Thoracic aorta (tissue), 2 donors: ENCODE data around the gene RREB1. TPM values are rescaled to one million over a fixed set of nuclear protein-coding genes. Genes with fewer than 3 reads are reported as not detected.

Source experiments
- ATAC-seq: fragments of 150-250 bp; one replicate; pipeline ENCODE4 v1.8.0; 2017; ENCODE audit warnings: low read depth; ENCODE audit not compliant: insufficient number of reproducible peaks, low FRiP score
- DNase-seq: peaks from one replicate; pipeline ENCODE4 v3.0.0-alpha.2; 2020; ENCODE audit warnings: low spot score
- H3K27ac ChIP-seq, 2 donors: fragments of 200-600 bp; sonication (generic); 1 replicate in 1 of 2; 2 replicates in 1 of 2; pipeline ENCODE4 v1.5.1; 2016; ENCODE audit warnings: mild to moderate bottlenecking in 2 of 2, moderate library complexity in 2 of 2
- H3K27me3 ChIP-seq: fragments of 200-600 bp; sonication (generic); replicated peaks from 2 replicates; pipeline ENCODE4 v1.6.0; 2016; ENCODE audit warnings: mild to moderate bottlenecking; ENCODE audit not compliant: insufficient read depth
- H3K36me3 ChIP-seq: fragments of 200-600 bp; sonication (generic); one replicate; pipeline ENCODE4 v1.5.1; 2016
- H3K4me1 ChIP-seq, 2 donors: fragments of 200-600 bp; sonication (generic); 1 replicate in 1 of 2; 2 replicates in 1 of 2; pipeline versions ENCODE4 v1.5.1 to v1.6.0; 2016; ENCODE audit warnings: low read depth in 2 of 2, mild to moderate bottlenecking in 1 of 2; ENCODE audit not compliant: control insufficient read depth in 1 of 2
- H3K4me3 ChIP-seq: fragments of 200-600 bp; sonication (generic); 2 replicates; pipeline ENCODE4 v1.5.1; 2016; ENCODE audit warnings: mild to moderate bottlenecking
- H3K9me3 ChIP-seq: fragments of 200-600 bp; sonication (generic); 2 replicates; pipeline ENCODE4 v1.5.1; 2016
- total RNA-seq, 2 donors: library from RNA; depleted of rRNA; stranded (reverse); fragments of >200 nt; gene quantifications; one replicate each; pipeline versions ENCODE4 v1.1.0 to v1.2.3, GENCODE V29; 2016
- TF ChIP-seq, protein P1 (sequence below): fragments of 200-600 bp; sonication (generic); IDR thresholded peaks from one replicate; pipeline ENCODE4 v1.5.1; 2019; ENCODE audit warnings: antibody characterized with exemption

The RREB1 gene
- total RNA-seq, 2 donors from 2014 or later: 30.6 to 39.3 TPM

DNA sequence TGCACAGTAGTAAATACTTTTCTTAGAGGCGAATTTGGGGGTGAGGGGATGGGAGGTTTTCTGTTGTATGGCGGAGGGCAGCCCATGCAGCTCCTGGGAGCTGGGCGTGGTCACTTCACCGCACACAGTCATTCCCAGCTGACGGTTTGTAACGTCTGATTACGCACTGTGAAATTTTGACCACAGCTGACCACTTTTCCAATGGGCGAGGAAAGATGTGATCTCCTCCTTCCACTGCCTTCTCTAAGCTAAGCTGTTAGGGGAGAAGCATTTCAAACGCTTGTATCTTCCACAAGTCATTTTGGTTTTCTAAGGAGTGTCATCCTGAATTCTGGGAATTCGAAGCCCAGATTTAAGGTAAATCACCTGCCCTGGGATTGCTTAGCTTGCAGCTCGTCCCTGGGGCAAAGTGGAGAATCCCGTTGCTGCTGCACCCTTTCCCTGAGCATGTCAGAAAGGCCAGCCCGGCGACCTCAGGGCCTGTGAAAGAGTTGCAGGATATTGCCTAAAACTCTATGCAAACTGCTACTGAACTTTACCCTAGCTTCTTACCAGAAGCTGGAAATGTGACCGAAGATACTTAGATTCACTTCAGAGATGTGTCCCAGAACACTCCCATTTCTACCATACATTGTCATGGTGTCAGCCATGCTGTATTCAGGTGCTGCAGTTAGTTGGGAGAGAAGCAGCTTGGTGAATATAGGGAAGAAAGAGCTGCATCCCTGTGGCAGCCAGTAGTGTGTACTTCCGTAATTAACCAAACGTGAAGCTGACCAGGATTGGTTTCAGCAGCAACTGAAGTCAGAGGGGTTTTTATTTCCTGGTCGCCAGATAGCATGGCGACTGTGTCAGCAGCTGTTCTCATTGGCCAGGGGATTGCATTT is 58.9 kb downstream of the RREB1 start:
- DNase-seq (no peak), ATAC-seq (no peak)
- Histone ChIP-seq H3K36me3 (no peaks in the 10 kb centered on the region), H3K27me3 (no peaks in the 10 kb centered on the region), H3K4me3 (no peak overlapping the region), H3K4me1 (peaks cover 38 to 74% of the 10 kb centered on the region in 2 donors), H3K27ac (no peak overlapping the region), H3K9me3 (no peaks in the 10 kb centered on the region)
- TF ChIP-seq, protein P1, sequence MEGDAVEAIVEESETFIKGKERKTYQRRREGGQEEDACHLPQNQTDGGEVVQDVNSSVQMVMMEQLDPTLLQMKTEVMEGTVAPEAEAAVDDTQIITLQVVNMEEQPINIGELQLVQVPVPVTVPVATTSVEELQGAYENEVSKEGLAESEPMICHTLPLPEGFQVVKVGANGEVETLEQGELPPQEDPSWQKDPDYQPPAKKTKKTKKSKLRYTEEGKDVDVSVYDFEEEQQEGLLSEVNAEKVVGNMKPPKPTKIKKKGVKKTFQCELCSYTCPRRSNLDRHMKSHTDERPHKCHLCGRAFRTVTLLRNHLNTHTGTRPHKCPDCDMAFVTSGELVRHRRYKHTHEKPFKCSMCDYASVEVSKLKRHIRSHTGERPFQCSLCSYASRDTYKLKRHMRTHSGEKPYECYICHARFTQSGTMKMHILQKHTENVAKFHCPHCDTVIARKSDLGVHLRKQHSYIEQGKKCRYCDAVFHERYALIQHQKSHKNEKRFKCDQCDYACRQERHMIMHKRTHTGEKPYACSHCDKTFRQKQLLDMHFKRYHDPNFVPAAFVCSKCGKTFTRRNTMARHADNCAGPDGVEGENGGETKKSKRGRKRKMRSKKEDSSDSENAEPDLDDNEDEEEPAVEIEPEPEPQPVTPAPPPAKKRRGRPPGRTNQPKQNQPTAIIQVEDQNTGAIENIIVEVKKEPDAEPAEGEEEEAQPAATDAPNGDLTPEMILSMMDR: no peak

DNA sequence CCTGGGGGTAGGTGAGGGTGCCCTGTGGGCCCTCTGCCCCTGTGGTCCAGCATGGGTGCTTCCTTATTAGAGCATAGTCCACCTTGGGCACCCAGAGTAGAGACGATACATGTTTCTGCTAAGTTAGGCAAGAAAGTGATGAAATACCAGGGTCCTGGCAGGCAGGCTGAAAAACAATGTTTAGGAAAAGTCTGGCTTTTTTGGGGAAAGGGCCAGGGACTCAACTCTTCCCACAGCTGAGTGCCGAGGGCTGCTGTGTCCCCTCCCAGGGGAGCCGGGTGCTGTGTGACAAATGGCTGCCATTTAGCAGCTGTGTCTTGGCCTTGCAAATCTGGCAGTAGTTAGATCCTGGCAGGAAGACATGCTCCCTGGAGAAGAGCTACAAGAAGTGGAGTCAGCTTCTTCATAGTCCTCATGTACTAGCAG is 61.5 kb downstream of the RREB1 start:
- TF ChIP-seq, protein P1: no peak
- peak overlapping the region; percentile 69 to 78 for H3K27ac ChIP-seq
- no peaks in the 10 kb centered on the region for H3K27me3 ChIP-seq
- peak; percentile 24 for ATAC-seq
- H3K36me3 ChIP-seq: no peaks in the 10 kb centered on the region
- peaks cover 48 to 93% of the 10 kb centered on the region in 2 donors for H3K4me1 ChIP-seq
- H3K9me3 ChIP-seq: no peaks in the 10 kb centered on the region
- no peak for DNase-seq
- no peak overlapping the region for H3K4me3 ChIP-seq

DNA sequence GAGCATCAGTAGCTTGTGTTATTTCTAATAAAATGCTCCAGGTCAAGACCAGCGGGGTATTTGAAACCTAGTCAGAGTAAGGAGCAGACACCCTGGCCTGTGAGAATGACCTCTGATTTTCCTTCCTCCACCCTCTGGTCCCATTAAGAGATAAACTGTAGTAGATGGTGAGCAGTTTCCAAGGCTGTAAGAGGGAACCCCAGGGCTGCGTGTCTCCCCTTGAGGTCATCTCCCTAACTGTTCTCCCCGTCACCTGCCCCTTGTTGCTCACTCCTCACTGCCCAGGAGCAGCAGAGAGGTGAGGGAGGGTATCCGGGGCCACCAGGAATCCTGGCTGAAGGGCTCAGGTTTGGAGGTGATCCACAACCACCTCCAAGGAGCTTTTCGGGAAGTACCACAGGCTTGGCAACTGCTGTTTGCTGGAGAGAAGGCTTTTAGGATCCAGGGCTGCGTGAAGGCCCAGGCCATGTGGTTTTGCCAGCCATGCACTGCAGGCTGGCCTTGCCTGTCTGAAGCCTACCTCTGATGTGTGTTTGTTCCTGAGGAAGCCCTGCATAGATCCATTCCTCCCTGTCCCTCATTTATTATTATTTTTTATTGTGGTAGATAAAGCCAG is 62.5 kb downstream of the RREB1 start:
- TF ChIP-seq, protein P1: no peak
- Histone ChIP-seq H3K27ac (peak overlapping the region; percentile 69 to 78), H3K4me3 (no peak overlapping the region), H3K4me1 (peaks cover 39 to 84% of the 10 kb centered on the region in 2 donors), H3K9me3 (no peaks in the 10 kb centered on the region), H3K27me3 (no peaks in the 10 kb centered on the region), H3K36me3 (no peaks in the 10 kb centered on the region)
- DNase-seq (no peak), ATAC-seq (no peak)

- H3K4me3 ChIP-seq: no peak overlapping the region
- TF ChIP-seq, protein P1: no peak
- H3K36me3 ChIP-seq: no peaks in the 10 kb centered on the region
- H3K9me3 ChIP-seq: no peaks in the 10 kb centered on the region
- DNase-seq (no peak), ATAC-seq (no peak)
- H3K4me1 ChIP-seq: peaks cover 42 to 77% of the 10 kb centered on the region in 2 donors
- H3K27ac ChIP-seq: peak overlapping the region in 1 of 2 donors; percentile 69
- H3K27me3 ChIP-seq: no peaks in the 10 kb centered on the region
These were observed 63.4 kb downstream of the RREB1 start for GRCh38 chr6:7171119-7171518.

GRCh38 chr6:7171733-7172132 is 64.0 kb downstream of the RREB1 start:
- peaks cover 42 to 70% of the 10 kb centered on the region in 2 donors for H3K4me1 ChIP-seq
- DNase-seq: no peak

More at GRCh38 chr6:7171733-7172132, 64.0 kb downstream of the RREB1 start:
- H3K36me3 ChIP-seq: no peaks in the 10 kb centered on the region
- H3K9me3 ChIP-seq: no peaks in the 10 kb centered on the region
- peak overlapping the region in 1 of 2 donors; percentile 63 for H3K27ac ChIP-seq
- ATAC-seq: no peak
- TF ChIP-seq, protein P1: no peak
- H3K4me3 ChIP-seq: no peak overlapping the region
- no peaks in the 10 kb centered on the region for H3K27me3 ChIP-seq
